ENCODE results near the gene MACROD2. TPM values are rescaled to one million over a fixed set of nuclear protein-coding genes. Genes with fewer than 3 reads are reported as not detected.
"Not testable (repeated sequence)": the region's sequence is repeated elsewhere in the genome, so short reads cannot be mapped to it uniquely, and the experiment has no call there.

Gene MACROD2
- total and polyA plus RNA-seq, 4 donors: 13.0 to 67.1 (median 20.7) TPM

DNA sequence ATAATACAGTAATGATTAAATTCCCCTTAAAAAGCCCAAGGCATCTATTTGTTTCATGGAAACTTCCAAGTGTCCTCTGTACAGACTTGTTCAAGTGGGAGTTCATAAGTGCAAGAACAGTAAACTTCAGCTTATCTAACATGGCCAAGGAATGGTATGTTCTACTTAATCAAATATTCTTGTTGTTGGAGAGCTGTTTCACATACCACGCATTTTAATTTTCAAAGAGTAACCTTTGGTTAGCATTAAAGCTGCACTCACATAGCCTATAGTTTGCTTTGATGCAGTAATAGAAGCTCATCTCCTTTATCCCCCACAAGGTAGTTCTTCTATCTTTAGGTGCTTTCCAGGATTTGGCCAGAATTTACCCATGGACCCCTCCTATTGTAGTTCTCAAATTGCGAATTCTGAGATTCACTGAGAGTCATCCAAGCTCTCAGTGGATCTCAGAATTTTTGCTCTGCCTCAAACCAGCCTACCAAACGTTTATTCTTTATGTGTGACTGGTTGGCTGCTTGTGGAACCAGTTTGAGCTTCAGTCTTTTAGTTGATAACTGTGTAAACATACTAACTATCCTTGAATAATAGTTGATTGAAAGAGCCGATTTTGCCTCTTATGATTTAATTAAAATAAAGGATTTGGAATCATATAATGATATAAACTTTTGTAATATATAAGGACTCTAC is 1010.1 kb downstream of the MACROD2 start:
- peaks cover 0 to 15% (median 2%) of the 10 kb centered on the region in 5 donors for H3K4me1 ChIP-seq (ENCODE audit: control insufficient read depth in 5 of 5, insufficient read depth in 5 of 5, low read length in 5 of 5)
- H3K27me3 ChIP-seq (ENCODE audit: control insufficient read depth in 3 of 3, insufficient read depth in 3 of 3, low read length in 2 of 3): no peaks in the 10 kb centered on the region
- ATAC-seq (ENCODE audit: insufficient read depth, low FRiP score) (peak; percentile 74), DNase-seq (peak in 2 of 3 donors; percentile 48 to 59)
- no peak overlapping the region for H3K4me3 ChIP-seq
- H3K9me3 ChIP-seq (ENCODE audit: control insufficient read depth in 4 of 4, insufficient read depth in 3 of 4, low read length in 3 of 4): peaks cover 0 to 2% (median 0%) of the 10 kb centered on the region in 4 donors
- H3K9ac ChIP-seq (ENCODE audit: insufficient read depth in 1 of 2, low read length in 2 of 2): no peak overlapping the region
- TF ChIP-seq, protein P1, sequence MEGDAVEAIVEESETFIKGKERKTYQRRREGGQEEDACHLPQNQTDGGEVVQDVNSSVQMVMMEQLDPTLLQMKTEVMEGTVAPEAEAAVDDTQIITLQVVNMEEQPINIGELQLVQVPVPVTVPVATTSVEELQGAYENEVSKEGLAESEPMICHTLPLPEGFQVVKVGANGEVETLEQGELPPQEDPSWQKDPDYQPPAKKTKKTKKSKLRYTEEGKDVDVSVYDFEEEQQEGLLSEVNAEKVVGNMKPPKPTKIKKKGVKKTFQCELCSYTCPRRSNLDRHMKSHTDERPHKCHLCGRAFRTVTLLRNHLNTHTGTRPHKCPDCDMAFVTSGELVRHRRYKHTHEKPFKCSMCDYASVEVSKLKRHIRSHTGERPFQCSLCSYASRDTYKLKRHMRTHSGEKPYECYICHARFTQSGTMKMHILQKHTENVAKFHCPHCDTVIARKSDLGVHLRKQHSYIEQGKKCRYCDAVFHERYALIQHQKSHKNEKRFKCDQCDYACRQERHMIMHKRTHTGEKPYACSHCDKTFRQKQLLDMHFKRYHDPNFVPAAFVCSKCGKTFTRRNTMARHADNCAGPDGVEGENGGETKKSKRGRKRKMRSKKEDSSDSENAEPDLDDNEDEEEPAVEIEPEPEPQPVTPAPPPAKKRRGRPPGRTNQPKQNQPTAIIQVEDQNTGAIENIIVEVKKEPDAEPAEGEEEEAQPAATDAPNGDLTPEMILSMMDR (IDR thresholded peaks at IDR 0.05; ENCODE audit: control extremely low read depth, extremely low read depth): no peak
- 56 to 73% methylated on average over 4 of the region's 4 CpGs for WGBS, 2 donors
- no peaks in the 10 kb centered on the region for H3K36me3 ChIP-seq (ENCODE audit: control insufficient read depth in 4 of 4, insufficient read depth in 4 of 4, low read length in 4 of 4)
- peak overlapping the region in 1 of 2 donors; percentile 45 for H3K27ac ChIP-seq (ENCODE audit: low read depth in 1 of 2, low read length in 1 of 2)

DNA sequence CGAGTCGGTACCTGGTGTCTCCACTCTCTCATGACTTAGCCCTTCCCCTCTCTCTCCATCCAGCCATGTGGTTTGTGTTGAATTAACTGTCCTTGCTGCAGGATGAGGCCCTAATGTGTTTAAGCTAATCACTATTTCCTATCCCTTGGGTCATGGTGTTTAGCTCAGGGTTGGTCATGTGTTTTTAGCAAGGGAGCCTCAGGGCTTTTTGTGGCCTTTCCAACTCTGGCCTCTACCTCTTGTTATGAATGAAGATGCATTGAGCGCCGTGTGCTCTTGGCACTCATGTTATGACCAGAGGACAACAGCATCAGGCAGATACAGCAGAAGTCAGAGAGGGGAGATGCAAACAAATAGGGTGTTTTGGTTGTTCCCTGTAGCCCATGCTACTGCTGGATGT is 1016.3 kb downstream of the MACROD2 start:
- DNase-seq (no peak), ATAC-seq (ENCODE audit: insufficient read depth, low FRiP score) (no peak)
- Histone ChIP-seq H3K9ac (ENCODE audit: insufficient read depth in 1 of 2, low read length in 2 of 2) (no peak overlapping the region), H3K4me1 (ENCODE audit: control insufficient read depth in 5 of 5, insufficient read depth in 5 of 5, low read length in 5 of 5) (peaks cover 0 to 4% (median 0%) of the 10 kb centered on the region in 5 donors), H3K4me3 (no peak overlapping the region), H3K9me3 (ENCODE audit: control insufficient read depth in 4 of 4, insufficient read depth in 3 of 4, low read length in 3 of 4) (peaks cover 0 to 2% (median 0%) of the 10 kb centered on the region in 4 donors), H3K36me3 (ENCODE audit: control insufficient read depth in 4 of 4, insufficient read depth in 4 of 4, low read length in 4 of 4) (no peaks in the 10 kb centered on the region), H3K27me3 (ENCODE audit: control insufficient read depth in 3 of 3, insufficient read depth in 3 of 3, low read length in 2 of 3) (no peaks in the 10 kb centered on the region), H3K27ac (ENCODE audit: low read depth in 1 of 2, low read length in 1 of 2) (no peak overlapping the region)
- 77 to 90% methylated on average over 4 of the region's 4 CpGs for WGBS, 2 donors
- TF ChIP-seq, protein P1 (IDR thresholded peaks at IDR 0.05; ENCODE audit: control extremely low read depth, extremely low read depth): no peak

DNA sequence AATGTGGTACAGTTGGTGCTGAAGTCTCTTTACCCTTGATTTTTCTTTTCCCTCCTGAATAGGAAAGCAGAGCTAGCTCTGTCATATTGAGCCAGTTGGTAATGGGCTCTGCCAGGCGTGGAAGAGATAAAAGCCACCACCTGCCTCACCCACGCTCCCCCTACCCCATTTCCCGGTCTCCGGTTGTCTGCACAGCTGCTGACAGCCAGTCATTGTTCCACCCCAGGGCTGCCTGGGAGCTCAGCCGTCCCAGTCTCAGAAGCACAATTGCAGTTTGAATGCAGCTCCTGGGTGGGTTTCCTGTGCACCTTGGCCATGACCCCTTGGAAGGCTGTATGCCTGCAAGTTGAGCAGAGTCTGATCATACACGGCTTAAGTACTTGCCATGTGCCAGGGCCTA is 1017.2 kb downstream of the MACROD2 start:
- no peaks in the 10 kb centered on the region for H3K27me3 ChIP-seq (ENCODE audit: control insufficient read depth in 3 of 3, insufficient read depth in 3 of 3, low read length in 2 of 3)
- no peak overlapping the region for H3K9ac ChIP-seq (ENCODE audit: insufficient read depth in 1 of 2, low read length in 2 of 2)
- no peak overlapping the region for H3K4me3 ChIP-seq
- peaks cover 0 to 4% (median 0%) of the 10 kb centered on the region in 5 donors for H3K4me1 ChIP-seq (ENCODE audit: control insufficient read depth in 5 of 5, insufficient read depth in 5 of 5, low read length in 5 of 5)
- no peak overlapping the region for H3K27ac ChIP-seq (ENCODE audit: low read depth in 1 of 2, low read length in 1 of 2)
- TF ChIP-seq, protein P1 (IDR thresholded peaks at IDR 0.05; ENCODE audit: control extremely low read depth, extremely low read depth): no peak
- H3K36me3 ChIP-seq (ENCODE audit: control insufficient read depth in 4 of 4, insufficient read depth in 4 of 4, low read length in 4 of 4): no peaks in the 10 kb centered on the region
- no peak for DNase-seq
- ATAC-seq (ENCODE audit: insufficient read depth, low FRiP score): no peak
- WGBS, 2 donors: 55 to 69% methylated on average over 6 of the region's 6 CpGs
- H3K9me3 ChIP-seq (ENCODE audit: control insufficient read depth in 4 of 4, insufficient read depth in 3 of 4, low read length in 3 of 4): peaks cover 0 to 3% (median 0%) of the 10 kb centered on the region in 4 donors

DNA sequence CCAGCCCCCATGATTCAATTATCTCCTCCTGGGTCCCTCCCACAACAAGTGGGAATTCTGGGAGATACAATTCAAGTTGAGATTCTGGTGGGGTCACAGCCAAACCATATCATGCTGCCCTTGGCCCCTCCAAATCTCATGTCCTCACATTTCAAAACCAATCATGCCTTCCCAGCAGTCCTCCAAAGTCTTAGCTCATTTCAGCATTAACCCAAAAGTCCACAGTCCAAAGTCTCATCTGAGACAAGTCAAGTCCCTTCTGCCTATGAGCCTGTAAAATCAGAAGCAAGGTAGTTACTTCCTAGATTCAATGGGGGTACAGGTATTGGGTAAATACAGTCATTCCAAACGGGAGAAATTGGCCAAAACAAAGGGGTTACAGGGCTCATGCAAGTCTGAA is 1021.6 kb downstream of the MACROD2 start:
- H3K9ac ChIP-seq (ENCODE audit: insufficient read depth in 1 of 2, low read length in 2 of 2): not testable (repeated sequence)

More for the DNA sequence above, 1021.6 kb downstream of the MACROD2 start:
- not testable (repeated sequence) for H3K4me1 ChIP-seq (ENCODE audit: control insufficient read depth in 5 of 5, insufficient read depth in 5 of 5, low read length in 5 of 5); H3K36me3 ChIP-seq (ENCODE audit: control insufficient read depth in 4 of 4, insufficient read depth in 4 of 4, low read length in 4 of 4); DNase-seq; H3K4me3 ChIP-seq; H3K27ac ChIP-seq (ENCODE audit: low read depth in 1 of 2, low read length in 1 of 2); H3K9me3 ChIP-seq (ENCODE audit: control insufficient read depth in 4 of 4, insufficient read depth in 3 of 4, low read length in 3 of 4); H3K27me3 ChIP-seq (ENCODE audit: control insufficient read depth in 3 of 3, insufficient read depth in 3 of 3, low read length in 2 of 3); ATAC-seq (ENCODE audit: insufficient read depth, low FRiP score)
- WGBS, 2 donors: 92 to 96% methylated on average over 1 of the region's 1 CpG

Measured in lung (tissue), 12 donors.